Ectodermal cell (in vitro differentiated cells): ENCODE data around the gene CEP192.
"Not testable (repeated sequence)": the region's sequence is repeated elsewhere in the genome, so short reads cannot be mapped to it uniquely, and the experiment has no call there.

Experiments
- H3K27ac ChIP-seq: 2 replicates; pipeline ENCODE4 v1.7.0; 2013; ENCODE audit warnings: mild to moderate bottlenecking, low read depth, low read length; ENCODE audit not compliant: insufficient read depth, poor library complexity, severe bottlenecking
- H3K27me3 ChIP-seq: 2 replicates; pipeline ENCODE4 v1.7.0; 2013; ENCODE audit warnings: mild to moderate bottlenecking, low read length; ENCODE audit not compliant: insufficient read depth, control insufficient read depth, poor library complexity, severe bottlenecking
- H3K36me3 ChIP-seq: one replicate; pipeline ENCODE4 v1.7.0; 2013; ENCODE audit warnings: low read length; ENCODE audit not compliant: control insufficient read depth, insufficient read depth
- H3K4me1 ChIP-seq: one replicate; pipeline ENCODE4 v1.7.0; 2013; ENCODE audit warnings: low read length; ENCODE audit not compliant: control insufficient read depth, insufficient read depth
- H3K4me3 ChIP-seq: 2 replicates; pipeline ENCODE4 v1.7.0; 2013; ENCODE audit warnings: low read depth, low read length, control low read depth; ENCODE audit not compliant: insufficient read depth
- H3K9me3 ChIP-seq: 2 replicates; pipeline ENCODE4 v1.7.0; 2013; ENCODE audit warnings: mild to moderate bottlenecking, low read length, moderate library complexity; ENCODE audit not compliant: control insufficient read depth
- WGBS, 2 experiments: methylation state at CpG; one replicate each; pipeline ENCODE4 v1.1.7; 2013; ENCODE audit warnings: missing lambda C conversion rate in 2 of 2; 5-methylcytosine and 5-hydroxymethylcytosine counted together

Gene CEP192

GRCh38 chr18:13051950-13052349 lies 60.8 kb downstream of the CEP192 start:
- Histone ChIP-seq H3K36me3 (peaks cover 40% of the 10 kb centered on the region), H3K9me3 (no peaks in the 10 kb centered on the region), H3K4me1 (no peaks in the 10 kb centered on the region), H3K27ac (no peak overlapping the region), H3K4me3 (no peak overlapping the region), H3K27me3 (no peaks in the 10 kb centered on the region)
- WGBS, 2 experiments, result 96 to 99% methylated on average over 4 of the region's 4 CpGs

- WGBS, 2 experiments, result 95 to 97% methylated on average over 2 of the region's 2 CpGs
- Histone ChIP-seq H3K4me3 (no peak overlapping the region), H3K27me3 (no peaks in the 10 kb centered on the region), H3K36me3 (peaks cover 31% of the 10 kb centered on the region), H3K9me3 (no peaks in the 10 kb centered on the region), H3K4me1 (no peaks in the 10 kb centered on the region), H3K27ac (no peak overlapping the region)
These were observed 63.2 kb downstream of the CEP192 start for GRCh38 chr18:13054336-13054735.

- Histone ChIP-seq H3K27me3 (no peaks in the 10 kb centered on the region), H3K9me3 (no peaks in the 10 kb centered on the region), H3K36me3 (peaks cover 12% of the 10 kb centered on the region), H3K4me3 (no peak overlapping the region), H3K4me1 (no peaks in the 10 kb centered on the region), H3K27ac (no peak overlapping the region)
- WGBS, 2 experiments, result 96 to 97% methylated on average over 4 of the region's 4 CpGs
These were observed 70.5 kb downstream of the CEP192 start for GRCh38 chr18:13061630-13062189.

- 96 to 100% methylated on average over 4 of the region's 4 CpGs for WGBS, 2 experiments
- Histone ChIP-seq H3K36me3 (peaks cover 31% of the 10 kb centered on the region), H3K4me3 (no peak overlapping the region), H3K9me3 (no peaks in the 10 kb centered on the region), H3K27me3 (no peaks in the 10 kb centered on the region), H3K27ac (no peak overlapping the region), H3K4me1 (no peaks in the 10 kb centered on the region)
These were observed 76.0 kb downstream of the CEP192 start for GRCh38 chr18:13067124-13067523.

GRCh38 chr18:13067966-13068365 lies 76.8 kb downstream of the CEP192 start:
- peaks cover 32% of the 10 kb centered on the region for H3K36me3 ChIP-seq
- no peak overlapping the region for H3K27ac ChIP-seq
- WGBS, 2 experiments, result 96 to 98% methylated on average over 7 of the region's 7 CpGs
- H3K9me3 ChIP-seq, result no peaks in the 10 kb centered on the region
- H3K27me3 ChIP-seq, result no peaks in the 10 kb centered on the region
- H3K4me3 ChIP-seq, result no peak overlapping the region
- no peaks in the 10 kb centered on the region for H3K4me1 ChIP-seq

GRCh38 chr18:13070460-13070859 lies 79.3 kb downstream of the CEP192 start:
- Histone ChIP-seq H3K36me3 (peaks cover 33% of the 10 kb centered on the region), H3K27ac (no peak overlapping the region), H3K4me1 (no peaks in the 10 kb centered on the region), H3K27me3 (no peaks in the 10 kb centered on the region), H3K9me3 (no peaks in the 10 kb centered on the region), H3K4me3 (no peak overlapping the region)
- 94 to 97% methylated on average over 5 of the region's 5 CpGs for WGBS, 2 experiments

GRCh38 chr18:13076886-13077285 lies 85.7 kb downstream of the CEP192 start:
- peaks cover 11% of the 10 kb centered on the region for H3K36me3 ChIP-seq
- H3K4me1 ChIP-seq, result no peaks in the 10 kb centered on the region
- no peak overlapping the region for H3K27ac ChIP-seq
- H3K4me3 ChIP-seq, result no peak overlapping the region
- no peaks in the 10 kb centered on the region for H3K9me3 ChIP-seq
- H3K27me3 ChIP-seq, result no peaks in the 10 kb centered on the region
- WGBS, 2 experiments, result 96 to 97% methylated on average over 8 to 9 of the region's 9 CpGs

GRCh38 chr18:13077473-13077872 lies 86.3 kb downstream of the CEP192 start:
- Histone ChIP-seq H3K36me3 (peaks cover 8% of the 10 kb centered on the region), H3K27me3 (no peaks in the 10 kb centered on the region), H3K4me3 (no peak overlapping the region), H3K27ac (no peak overlapping the region), H3K9me3 (no peaks in the 10 kb centered on the region), H3K4me1 (no peaks in the 10 kb centered on the region)
- 98% methylated on average over 2 of the region's 2 CpGs for WGBS, 2 experiments

GRCh38 chr18:13078065-13078464 lies 86.9 kb downstream of the CEP192 start:
- H3K27ac ChIP-seq, H3K9me3 ChIP-seq, H3K27me3 ChIP-seq, H3K4me3 ChIP-seq, H3K4me1 ChIP-seq, H3K36me3 ChIP-seq: not testable (repeated sequence)

- Histone ChIP-seq H3K27ac (no peak overlapping the region), H3K9me3 (no peaks in the 10 kb centered on the region), H3K4me3 (no peak overlapping the region), H3K4me1 (no peaks in the 10 kb centered on the region), H3K36me3 (peaks cover 19% of the 10 kb centered on the region), H3K27me3 (no peaks in the 10 kb centered on the region)
- WGBS, 2 experiments, result 88 to 95% methylated on average over 3 of the region's 4 CpGs
These were observed 95.7 kb downstream of the CEP192 start for GRCh38 chr18:13086906-13087305.

GRCh38 chr18:13095466-13095865 lies 104.3 kb downstream of the CEP192 start:
- Histone ChIP-seq H3K9me3 (no peaks in the 10 kb centered on the region), H3K27ac (no peak overlapping the region), H3K4me3 (no peak overlapping the region), H3K4me1 (no peaks in the 10 kb centered on the region), H3K27me3 (no peaks in the 10 kb centered on the region), H3K36me3 (peaks cover 52% of the 10 kb centered on the region)
- WGBS, 2 experiments, result 95 to 96% methylated on average over 12 of the region's 12 CpGs
